ENCODE measurements around the gene CYP4A22.

- TF ChIP-seq CTCF (IDR thresholded peaks at IDR 0.05), result no peak
- TF ChIP-seq POLR2A (IDR thresholded peaks at IDR 0.05), result no peak
Observed at GRCh38 chr1:47187231-47187925, 50.1 kb downstream of the CYP4A22 start.

All from adrenal gland (tissue), 5 donors.